ENCODE data around the gene CACNG4.

GRCh38 chr17:67056746-67057490, 92.4 kb downstream of the CACNG4 start:
- TF ChIP-seq CTCF (IDR thresholded peaks at IDR 0.05), result no peak
- no peak for TF ChIP-seq POLR2AphosphoS5 (IDR thresholded peaks at IDR 0.05)
